A172 (cell line): ENCODE results near the gene CEP131. TPM values are rescaled to one million over a fixed set of nuclear protein-coding genes. Genes with fewer than 3 reads are reported as not detected.

ENCODE experiments used
- DNase-seq: peaks from one replicate; pipeline ENCODE4 v3.0.0-alpha.2; 2015; ENCODE audit warnings: low spot score
- total RNA-seq: library from RNA; depleted of rRNA; stranded (reverse); fragments of >200 nt; shearing (Covaris generic); gene quantifications from 2 replicates; pipeline ENCODE4 v1.2.3, GENCODE V29; 2014; rRNA removed

Gene CEP131
- 10.0 and 21.1 TPM in 2 replicates for total RNA-seq

DNA sequence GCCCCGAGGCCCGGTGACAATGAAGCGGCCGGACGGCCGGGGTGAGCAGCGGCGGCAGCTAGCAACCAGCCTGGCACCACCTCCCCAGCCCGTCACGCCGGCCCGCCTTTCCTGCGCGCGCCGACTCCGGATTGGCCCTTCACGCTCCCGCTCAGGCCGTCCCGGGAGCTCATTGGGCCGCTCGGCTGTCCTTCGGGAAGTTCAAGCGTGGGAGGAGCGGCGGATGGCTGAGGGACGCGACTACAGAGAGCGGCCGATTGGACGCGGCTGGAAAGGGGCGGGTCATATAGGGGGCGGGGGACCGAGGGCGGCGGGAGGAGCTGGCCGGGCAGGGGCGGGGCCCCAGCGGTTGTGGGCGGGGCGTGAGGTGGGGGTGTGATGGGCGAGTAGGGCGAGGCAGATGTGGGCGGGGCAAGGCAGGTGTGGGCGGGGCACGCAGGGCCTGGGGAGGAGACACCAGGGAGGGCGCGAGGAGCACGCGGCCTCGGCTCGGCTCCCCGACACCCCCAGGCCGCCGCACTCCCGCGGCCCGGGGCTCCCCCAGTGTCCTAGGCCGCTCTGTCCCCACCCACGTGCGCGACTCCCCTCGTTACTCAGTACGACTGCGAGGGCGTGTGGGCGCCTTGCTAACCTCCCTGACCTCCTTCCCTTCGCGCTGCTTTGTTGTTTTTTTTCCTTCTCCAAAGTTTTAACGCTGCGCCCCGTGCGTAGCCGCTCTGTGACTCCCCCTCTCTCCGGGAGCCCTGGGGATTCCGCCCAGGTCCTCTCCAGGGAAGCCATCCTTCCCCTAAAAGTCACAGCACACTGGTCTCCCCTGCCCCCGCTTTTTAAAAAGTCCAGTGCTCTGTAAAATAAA lies at the start of gene CEP131:
CEP131 (minus strand) TSS at position 60 of the 856 bp plus-strand sequence. CDS start 2,909 bp downstream, outside the sequence.
- DNase-seq = peak; percentile 95

- DNase-seq = no peak
Measured at GRCh38 chr17:81271226-81271625, 48.5 kb upstream of the CEP131 start.

DNA sequence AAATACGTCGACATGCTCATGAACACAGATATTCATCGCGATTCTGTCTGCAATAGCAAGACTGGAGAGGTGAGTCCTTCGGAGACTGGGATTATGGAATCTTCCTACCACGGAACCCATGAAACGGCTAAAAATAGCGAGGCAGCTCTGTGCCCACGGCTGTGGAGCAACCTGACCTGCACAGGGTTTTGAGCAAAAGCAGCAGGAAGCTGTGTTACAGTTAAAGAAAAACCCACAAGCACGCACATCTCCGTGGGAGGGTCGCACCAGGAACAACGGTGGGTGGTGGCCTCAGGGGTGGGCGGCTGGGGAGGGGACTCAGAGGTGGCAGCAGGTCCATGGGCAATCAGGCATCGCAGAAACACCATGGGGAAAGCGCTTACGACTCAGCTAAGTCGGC lies 47.5 kb upstream of the CEP131 start:
- DNase-seq = no peak

GRCh38 chr17:81267390-81268067 lies 44.8 kb upstream of the CEP131 start:
- no peak for DNase-seq

GRCh38 chr17:81265576-81265975 lies 42.8 kb upstream of the CEP131 start:
- DNase-seq = no peak

- DNase-seq = no peak
Measured at GRCh38 chr17:81264640-81265039, 41.9 kb upstream of the CEP131 start.

DNA sequence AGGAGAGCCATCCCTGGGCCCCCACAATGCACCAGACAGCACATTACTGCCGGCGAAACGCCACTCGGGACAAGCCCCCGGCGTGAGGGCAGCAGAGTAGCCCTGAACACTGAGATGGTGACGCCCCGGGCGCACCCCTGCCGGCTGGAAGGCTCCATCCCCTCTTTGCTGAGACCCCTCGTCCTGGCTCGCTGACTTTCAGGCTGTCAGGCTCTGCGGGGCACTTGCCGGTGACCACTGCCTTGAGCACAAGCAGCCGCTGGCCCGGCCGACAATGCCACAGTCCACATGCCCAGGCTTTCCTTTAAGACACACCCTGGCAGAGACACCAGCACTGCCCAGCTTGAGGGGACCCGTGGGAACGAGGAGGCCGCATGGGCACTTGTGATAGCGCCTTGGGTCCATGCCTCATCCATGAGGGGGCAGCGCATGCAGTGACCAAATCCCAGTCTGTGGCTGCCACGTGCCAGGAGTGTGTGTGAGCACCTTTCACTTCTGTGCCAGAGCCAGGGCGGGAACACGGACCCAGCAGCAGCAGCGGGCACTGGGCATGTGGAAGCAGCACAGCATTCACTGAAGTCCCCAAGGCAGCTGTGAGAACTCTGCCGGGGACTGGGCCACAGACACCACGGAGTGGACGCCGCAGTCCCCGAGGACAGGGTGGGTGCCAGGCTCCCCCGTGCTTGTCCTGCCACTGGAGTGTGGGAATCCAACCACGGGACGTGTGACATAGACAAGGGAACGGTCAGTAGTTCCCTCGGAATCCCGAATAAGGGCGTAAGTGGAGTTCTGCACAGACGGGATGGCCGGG lies 40.8 kb upstream of the CEP131 start:
- DNase-seq = no peak

DNA sequence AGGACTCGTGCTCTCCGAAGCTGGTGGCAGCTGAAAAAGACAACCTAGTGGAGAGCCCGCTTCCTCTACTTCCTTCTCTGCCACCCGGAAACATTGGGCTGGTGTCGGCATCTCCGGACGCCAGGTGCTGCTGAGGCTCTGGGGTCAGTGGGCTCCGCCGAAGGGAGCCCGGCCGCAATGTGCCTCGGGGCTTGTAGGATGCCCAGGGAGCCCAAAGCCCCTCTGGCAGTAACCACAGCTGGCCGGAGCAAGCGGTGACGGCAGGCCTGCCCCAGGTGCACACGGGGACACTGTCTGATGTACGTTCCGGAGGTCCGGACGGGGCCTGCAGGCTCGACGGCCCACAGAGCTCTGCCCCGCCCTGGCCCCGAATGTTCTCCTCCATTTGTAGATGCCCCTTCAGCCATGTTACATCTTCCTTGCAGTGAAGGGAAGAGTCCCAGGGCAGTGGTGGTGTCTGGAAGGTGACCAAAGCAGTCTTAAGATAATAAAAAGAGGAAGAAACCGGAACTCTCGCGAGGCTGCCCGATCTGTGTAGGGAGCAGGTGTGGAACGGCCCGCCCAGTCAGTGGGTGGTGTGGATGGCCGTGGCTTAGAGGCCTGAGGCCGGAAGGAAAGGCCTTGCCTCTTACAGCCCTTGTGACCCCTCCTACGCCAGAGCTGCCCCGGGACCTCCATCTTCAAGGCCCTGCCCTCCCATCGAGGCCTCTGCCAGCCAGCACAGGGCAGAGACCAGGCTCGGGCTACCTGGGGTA lies 39.0 kb upstream of the CEP131 start:
- DNase-seq = no peak

DNA sequence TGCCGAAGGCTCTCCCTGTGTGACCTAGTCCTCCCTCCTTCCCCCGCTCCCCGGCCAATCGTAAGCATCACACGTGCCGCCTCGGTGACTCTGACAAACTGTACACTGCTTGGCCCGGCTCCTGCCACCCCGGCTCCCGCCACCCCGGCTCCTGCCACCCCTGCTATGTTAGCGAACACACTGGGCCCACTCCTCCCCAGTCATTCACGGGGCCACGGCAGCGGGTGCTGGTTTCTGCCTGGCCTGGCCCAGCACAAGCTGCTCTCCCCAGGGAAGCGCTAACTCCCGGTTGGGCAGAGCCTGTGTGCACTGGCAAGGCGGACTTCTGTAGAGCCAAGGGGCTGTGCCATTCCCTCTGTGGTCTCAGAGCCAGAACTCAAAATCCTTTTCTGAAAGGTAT lies 38.3 kb upstream of the CEP131 start:
- DNase-seq = no peak

DNA sequence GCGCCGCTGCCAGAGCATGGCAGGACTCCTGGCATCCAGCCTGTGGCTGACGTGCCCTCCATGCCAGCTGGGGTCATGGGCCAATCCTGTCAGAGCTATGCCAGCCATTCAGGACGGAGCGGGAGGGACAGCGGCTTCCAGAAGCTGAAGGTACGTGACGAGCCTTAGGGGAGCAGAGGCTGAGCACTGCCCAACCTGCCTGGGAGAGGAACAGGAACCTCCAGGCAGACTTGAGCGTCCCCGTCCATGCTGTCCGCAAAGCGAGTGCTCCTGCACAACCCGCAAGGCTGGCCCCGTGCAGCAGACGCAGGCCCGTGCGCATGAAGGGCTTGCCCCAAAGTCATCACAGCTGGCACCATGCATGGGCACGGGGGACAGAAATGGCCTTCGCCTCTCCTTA lies 37.9 kb upstream of the CEP131 start:
- DNase-seq = no peak

DNA sequence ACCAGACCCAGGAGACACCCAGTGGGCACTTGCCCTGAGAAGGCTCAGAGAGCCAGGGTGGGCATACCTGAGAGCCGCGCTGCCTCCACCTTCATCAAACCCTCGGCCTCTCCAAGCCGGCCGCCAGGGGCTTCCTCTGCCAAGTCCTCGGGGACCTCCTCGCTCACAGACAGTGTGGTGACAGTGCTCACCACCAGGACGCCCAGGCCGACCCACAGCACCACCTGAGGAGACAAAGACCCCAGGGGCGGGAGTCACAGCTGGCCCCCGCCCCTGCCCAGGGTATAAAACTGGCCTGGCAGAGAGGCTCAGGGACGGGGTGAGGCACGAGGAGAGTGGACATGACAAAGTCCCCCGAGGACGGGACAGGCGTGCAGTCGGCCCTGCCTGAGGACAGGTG lies 37.4 kb upstream of the CEP131 start:
- DNase-seq = no peak

DNA sequence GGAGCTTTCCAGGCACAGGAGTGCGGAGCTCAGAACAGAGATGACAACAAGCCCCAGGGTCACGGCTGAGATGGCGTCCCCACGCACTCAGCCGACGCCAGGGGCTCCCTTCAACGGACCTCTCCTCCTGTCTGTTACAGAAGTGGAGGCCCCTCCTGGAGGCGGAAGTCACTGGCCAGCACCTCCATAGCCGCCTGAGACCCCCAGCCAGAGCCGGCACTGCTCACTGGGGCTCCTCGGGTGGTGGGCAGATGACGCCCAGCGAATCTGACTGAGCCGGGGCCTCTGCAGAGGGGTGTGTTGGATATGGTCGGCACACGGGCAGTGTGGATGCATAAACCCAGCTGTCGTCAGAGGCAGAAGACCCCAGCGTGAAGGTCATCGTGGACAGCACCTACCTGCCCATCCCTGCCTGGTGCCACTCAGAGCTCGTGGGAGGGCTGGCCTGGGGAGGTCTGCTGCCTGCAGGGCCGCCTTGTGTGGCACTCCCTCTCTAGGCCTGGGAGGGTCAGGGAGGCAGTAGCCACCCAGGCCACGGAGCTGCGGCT lies 36.4 kb upstream of the CEP131 start:
- no peak for DNase-seq

GRCh38 chr17:81258292-81258691 lies 35.5 kb upstream of the CEP131 start:
- DNase-seq = no peak

GRCh38 chr17:81257533-81257932 lies 34.8 kb upstream of the CEP131 start:
- no peak for DNase-seq

- peak; percentile 92 for DNase-seq
Measured at GRCh38 chr17:81256616-81257015, 33.9 kb upstream of the CEP131 start.

DNA sequence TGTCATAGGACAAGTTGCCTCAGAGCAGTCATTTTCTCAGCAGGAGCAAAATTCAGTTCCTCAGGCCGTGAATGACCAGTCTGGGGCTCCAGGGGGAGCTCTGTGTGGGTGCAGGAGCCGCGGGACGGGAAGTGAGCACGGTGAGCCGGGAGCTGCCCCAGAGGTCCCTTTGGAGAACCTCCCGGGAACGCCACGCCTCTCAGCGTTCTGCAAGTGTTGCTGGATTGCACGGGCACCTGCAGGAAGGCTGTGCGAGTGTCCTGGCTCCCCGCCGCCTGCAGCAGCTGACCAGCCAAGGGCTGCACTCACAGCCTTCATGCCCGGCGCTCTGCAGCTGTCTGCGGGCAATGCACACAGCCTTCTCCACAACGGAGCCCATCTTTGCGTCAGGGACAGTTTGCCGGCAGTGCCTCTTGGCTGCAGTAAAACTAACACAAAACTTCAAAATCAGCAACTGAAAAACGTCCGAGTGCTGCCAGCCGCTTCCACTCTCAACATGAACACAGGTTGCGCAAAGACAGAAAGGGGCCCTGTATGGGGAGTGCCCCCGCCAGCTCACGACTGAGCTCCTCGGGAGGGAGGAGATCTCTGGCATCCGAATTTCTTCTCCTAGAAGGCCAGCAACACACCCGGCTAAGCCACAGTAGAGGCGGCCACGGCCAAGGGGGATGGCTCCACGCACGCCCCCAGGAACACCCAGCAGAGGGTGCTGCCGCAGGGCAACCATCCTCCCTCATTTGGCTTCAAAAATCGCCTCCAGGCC lies 32.4 kb upstream of the CEP131 start:
- DNase-seq = peak; percentile 71

DNA sequence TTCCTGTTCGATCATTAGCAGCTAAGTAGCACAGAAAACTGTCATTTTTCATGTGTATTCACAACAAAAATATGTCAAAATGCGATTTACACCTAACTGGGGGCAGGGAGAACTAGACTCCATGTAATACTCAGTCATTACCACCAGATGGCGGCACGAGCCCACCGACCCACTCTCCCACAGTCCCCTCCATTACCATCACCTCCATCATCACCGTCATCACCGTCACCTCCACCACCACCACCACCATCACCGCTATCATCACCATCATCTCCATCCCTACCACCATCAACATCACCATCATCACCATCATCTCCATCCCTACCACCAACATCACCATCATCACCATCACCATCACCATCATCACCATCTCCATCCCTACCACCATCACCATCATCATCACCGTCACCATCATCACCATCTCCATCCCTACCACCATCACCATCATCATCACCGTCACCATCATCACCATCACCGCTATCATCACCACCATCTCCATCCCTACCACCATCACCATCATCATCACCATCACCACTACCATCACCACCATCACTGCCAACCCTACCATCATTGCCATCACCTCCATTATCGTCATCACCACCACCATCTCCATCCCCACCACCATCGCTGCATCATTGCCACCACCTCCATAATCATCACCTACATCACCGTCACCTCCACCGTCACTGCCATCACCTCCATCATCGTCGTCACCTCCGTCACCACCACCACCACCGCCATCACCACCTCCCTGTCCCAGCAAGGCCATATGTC lies 30.8 kb upstream of the CEP131 start:
- DNase-seq = peak; percentile 52

- no peak for DNase-seq
Measured at GRCh38 chr17:81252987-81253329, 30.2 kb upstream of the CEP131 start.

DNA sequence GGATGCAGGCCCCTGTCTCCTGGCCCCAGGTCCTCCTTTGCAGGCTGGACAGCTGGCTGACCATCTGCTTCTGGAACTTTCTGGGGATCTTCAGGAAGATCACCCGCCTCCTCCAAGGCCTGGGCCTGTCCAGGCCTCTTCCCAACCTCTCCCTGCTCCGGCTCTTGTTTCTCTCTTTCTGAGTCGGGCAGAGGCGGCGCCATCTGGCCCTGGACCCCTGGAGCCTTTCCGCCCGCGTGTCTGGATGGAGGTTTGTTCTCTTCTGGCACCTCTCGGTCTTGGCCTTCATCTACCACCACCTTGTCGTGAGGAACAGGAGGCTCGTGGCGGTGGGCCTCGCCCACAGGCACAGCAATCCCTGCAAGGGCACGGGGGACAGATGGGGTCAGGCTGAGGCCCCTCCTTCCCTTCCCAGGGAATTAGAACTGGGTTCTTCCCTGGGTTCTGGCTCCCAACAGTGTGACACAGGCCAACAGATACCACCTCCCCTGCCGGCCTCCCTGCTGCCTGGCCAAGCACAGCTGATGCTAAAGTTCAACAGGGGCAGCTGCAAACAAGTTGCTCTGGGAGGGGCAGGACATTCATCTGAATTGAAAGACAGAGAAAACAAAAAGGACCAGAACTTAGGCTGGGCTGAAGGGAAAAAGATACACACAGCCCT lies 29.7 kb upstream of the CEP131 start:
- DNase-seq = no peak
